Karpas-422 (cell line): Measurements from ENCODE around the gene TMC6. TPM values are rescaled to one million over a fixed set of nuclear protein-coding genes. Genes with fewer than 3 reads are reported as not detected.
"Not testable (repeated sequence)": the region's sequence is repeated elsewhere in the genome, so short reads cannot be mapped to it uniquely, and the experiment has no call there.

Source experiments
- DNase-seq: peaks from one replicate; pipeline ENCODE4 v3.0.0-alpha.2; 2015
- H2AFZ ChIP-seq: fragments of 200-600 bp; sonication (generic); 2 replicates; pipeline ENCODE4 v1.6.1; 2014; ENCODE audit warnings: antibody characterized with exemption, low read length, mixed read lengths
- H3K27ac ChIP-seq: fragments of 200-600 bp; sonication (generic); 2 replicates; pipeline ENCODE4 v1.5.1; 2014; ENCODE audit warnings: mild to moderate bottlenecking, low read length, moderate library complexity
- H3K27me3 ChIP-seq: fragments of 200-600 bp; sonication (generic); 2 replicates; pipeline ENCODE4 v1.6.1; 2014; ENCODE audit warnings: low read length, mixed read lengths
- H3K36me3 ChIP-seq: fragments of 200-600 bp; sonication (generic); 2 replicates; pipeline ENCODE4 v1.6.1; 2014; ENCODE audit warnings: low read length, mixed read lengths; ENCODE audit not compliant: insufficient read depth
- H3K4me1 ChIP-seq: fragments of 200-600 bp; sonication (generic); 2 replicates; pipeline ENCODE4 v1.6.1; 2014; ENCODE audit warnings: mild to moderate bottlenecking, low read length, mixed read lengths
- H3K4me2 ChIP-seq: fragments of 200-600 bp; sonication (generic); 2 replicates; pipeline ENCODE4 v1.6.1; 2014; ENCODE audit warnings: low read length, low read depth, mild to moderate bottlenecking; ENCODE audit not compliant: poor library complexity, severe bottlenecking
- H3K4me3 ChIP-seq: fragments of 200-600 bp; sonication (generic); 2 replicates; pipeline ENCODE4 v1.5.1; 2014; ENCODE audit warnings: mild to moderate bottlenecking, antibody characterized with exemption, low read length, mixed read lengths
- H3K79me2 ChIP-seq: fragments of 200-600 bp; sonication (generic); 2 replicates; pipeline ENCODE4 v1.6.1; 2014; ENCODE audit warnings: mild to moderate bottlenecking, low read length, mixed read lengths
- H3K9ac ChIP-seq: fragments of 200-600 bp; sonication (generic); 2 replicates; pipeline ENCODE4 v1.6.0; 2014; ENCODE audit warnings: low read length
- H3K9me2 ChIP-seq: fragments of 200-600 bp; sonication (generic), shearing (Covaris generic); replicated peaks from 2 replicates; pipeline ENCODE4 v1.6.0; 2014; ENCODE audit warnings: mild to moderate bottlenecking, low read length, moderate library complexity; ENCODE audit not compliant: insufficient read depth
- H3K9me3 ChIP-seq: fragments of 300-700, 200-600 bp; sonication (generic); 2 replicates; pipeline ENCODE4 v1.6.1; 2014; ENCODE audit warnings: low read length, mixed read lengths
- H4K20me1 ChIP-seq: fragments of 200-600 bp; sonication (generic); 2 replicates; pipeline ENCODE4 v1.6.1; 2014; ENCODE audit warnings: mild to moderate bottlenecking, antibody characterized with exemption, low read length, low read depth; ENCODE audit not compliant: insufficient read depth
- total RNA-seq: library from RNA; depleted of rRNA; stranded (reverse); fragments of >200 nt; shearing (Covaris generic); gene quantifications from 2 replicates; pipeline ENCODE4 v1.2.3, GENCODE V29; 2014; ENCODE audit warnings: low replicate concordance

The TMC6 gene
- total RNA-seq, 1 experiment from 2014 or later: 70.7 TPM

DNA sequence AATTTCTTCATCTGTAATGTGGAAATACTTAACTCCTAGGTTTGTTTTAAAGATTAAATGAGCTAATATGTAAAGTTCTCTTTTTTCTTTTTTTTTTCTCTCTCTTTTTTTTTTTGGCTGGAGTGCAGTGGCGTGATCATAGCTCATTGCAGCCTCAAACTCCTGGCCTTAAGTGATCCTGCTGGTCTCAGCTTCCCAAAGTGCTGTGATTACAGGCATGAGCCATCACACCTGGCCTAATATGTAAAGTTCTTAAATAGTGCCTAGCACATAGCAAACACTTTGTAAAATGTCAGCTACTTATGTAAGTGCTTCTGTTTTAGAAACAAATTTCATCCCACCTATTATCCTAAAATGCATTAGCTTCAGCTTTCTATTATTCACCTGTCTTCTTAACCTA, 40.0 kb downstream of the TMC6 start:
- H3K79me2 ChIP-seq: no peaks in the 10 kb centered on the region
- H3K4me2 ChIP-seq: no peak overlapping the region
- no peaks in the 10 kb centered on the region for H3K9me3 ChIP-seq
- no peaks in the 10 kb centered on the region for H3K36me3 ChIP-seq
- H3K4me3 ChIP-seq: no peak overlapping the region
- no peaks in the 10 kb centered on the region for H3K9me2 ChIP-seq
- no peak overlapping the region for H2AFZ ChIP-seq
- no peaks in the 10 kb centered on the region for H4K20me1 ChIP-seq
- H3K27ac ChIP-seq: no peak overlapping the region
- no peaks in the 10 kb centered on the region for H3K27me3 ChIP-seq
- H3K4me1 ChIP-seq: no peaks in the 10 kb centered on the region
- DNase-seq: no peak
- no peak overlapping the region for H3K9ac ChIP-seq

DNA sequence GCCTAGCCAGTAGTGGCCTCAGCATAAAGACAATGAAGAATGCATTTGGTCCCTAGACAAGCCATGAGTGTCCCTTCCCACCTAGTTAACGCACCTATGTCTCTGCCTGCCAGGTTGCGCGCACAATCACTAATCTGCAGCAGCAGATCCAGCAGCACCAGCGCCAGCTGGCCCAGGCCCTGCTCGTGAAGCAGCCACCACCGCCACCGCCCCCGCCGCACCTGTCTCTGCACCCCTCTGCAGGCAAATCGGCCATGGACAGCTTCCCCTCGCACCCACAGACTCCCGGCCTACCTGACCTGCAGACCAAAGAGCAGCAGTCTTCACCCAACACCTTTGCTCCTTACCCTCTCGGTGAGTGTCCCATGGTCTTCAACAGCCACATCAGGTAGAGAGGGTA, 41.8 kb downstream of the TMC6 start:
- no peak overlapping the region for H3K27ac ChIP-seq
- no peaks in the 10 kb centered on the region for H4K20me1 ChIP-seq
- H3K4me1 ChIP-seq: no peaks in the 10 kb centered on the region
- no peak overlapping the region for H2AFZ ChIP-seq
- H3K79me2 ChIP-seq: no peaks in the 10 kb centered on the region
- H3K9me2 ChIP-seq: no peaks in the 10 kb centered on the region
- H3K36me3 ChIP-seq: no peaks in the 10 kb centered on the region
- H3K9ac ChIP-seq: no peak overlapping the region
- H3K4me2 ChIP-seq: no peak overlapping the region
- H3K4me3 ChIP-seq: no peak overlapping the region
- no peaks in the 10 kb centered on the region for H3K27me3 ChIP-seq
- DNase-seq: no peak
- H3K9me3 ChIP-seq: no peaks in the 10 kb centered on the region

GRCh38 chr17:78082988-78083387, 45.6 kb downstream of the TMC6 start:
- Histone ChIP-seq H3K4me3 (no peak overlapping the region), H3K9me3 (no peaks in the 10 kb centered on the region), H3K9ac (no peak overlapping the region), H3K36me3 (no peaks in the 10 kb centered on the region), H4K20me1 (no peaks in the 10 kb centered on the region), H3K4me1 (no peaks in the 10 kb centered on the region), H3K4me2 (no peak overlapping the region), H3K9me2 (no peaks in the 10 kb centered on the region), H3K79me2 (no peaks in the 10 kb centered on the region), H3K27me3 (no peaks in the 10 kb centered on the region), H2AFZ (no peak overlapping the region), H3K27ac (no peak overlapping the region)
- DNase-seq: no peak

DNA sequence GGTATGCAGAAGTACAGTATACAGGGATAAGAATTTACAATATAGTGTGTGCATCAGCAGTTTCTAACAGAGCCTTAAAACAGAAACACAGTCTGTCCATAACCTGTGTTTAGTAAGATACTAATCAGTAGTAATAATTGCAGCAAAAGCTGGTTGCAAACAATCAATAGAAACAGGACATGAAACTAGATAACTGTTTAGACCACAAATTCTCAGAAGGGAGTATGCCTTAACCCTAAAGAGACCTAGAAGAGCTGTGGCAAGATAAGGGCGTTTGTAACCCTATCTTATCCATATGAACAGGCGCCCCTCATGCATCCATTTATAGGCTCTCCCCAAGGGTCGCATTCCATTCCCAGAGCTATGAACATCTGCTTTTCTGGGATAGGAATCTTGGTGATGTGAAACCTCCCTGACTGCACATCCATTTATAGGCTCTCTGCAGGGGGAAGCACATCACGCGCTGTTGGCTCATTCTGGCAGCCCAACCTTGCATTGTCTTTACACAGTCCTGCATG, 46.1 kb downstream of the TMC6 start:
- not testable (repeated sequence) for H3K27ac ChIP-seq, H3K9me3 ChIP-seq, H4K20me1 ChIP-seq, H3K27me3 ChIP-seq, H3K79me2 ChIP-seq, DNase-seq, H3K9ac ChIP-seq, H3K4me3 ChIP-seq, H2AFZ ChIP-seq, H3K4me2 ChIP-seq, H3K4me1 ChIP-seq, H3K9me2 ChIP-seq, H3K36me3 ChIP-seq

GRCh38 chr17:78081551-78081950, 47.0 kb downstream of the TMC6 start:
- Histone ChIP-seq H3K27me3 (no peaks in the 10 kb centered on the region), H3K4me1 (no peaks in the 10 kb centered on the region), H3K4me2 (no peak overlapping the region), H3K9me2 (no peaks in the 10 kb centered on the region), H3K9ac (no peak overlapping the region), H3K4me3 (no peak overlapping the region), H2AFZ (no peak overlapping the region), H3K36me3 (no peaks in the 10 kb centered on the region), H3K9me3 (no peaks in the 10 kb centered on the region), H3K27ac (no peak overlapping the region), H3K79me2 (no peaks in the 10 kb centered on the region), H4K20me1 (no peaks in the 10 kb centered on the region)
- no peak for DNase-seq

DNA sequence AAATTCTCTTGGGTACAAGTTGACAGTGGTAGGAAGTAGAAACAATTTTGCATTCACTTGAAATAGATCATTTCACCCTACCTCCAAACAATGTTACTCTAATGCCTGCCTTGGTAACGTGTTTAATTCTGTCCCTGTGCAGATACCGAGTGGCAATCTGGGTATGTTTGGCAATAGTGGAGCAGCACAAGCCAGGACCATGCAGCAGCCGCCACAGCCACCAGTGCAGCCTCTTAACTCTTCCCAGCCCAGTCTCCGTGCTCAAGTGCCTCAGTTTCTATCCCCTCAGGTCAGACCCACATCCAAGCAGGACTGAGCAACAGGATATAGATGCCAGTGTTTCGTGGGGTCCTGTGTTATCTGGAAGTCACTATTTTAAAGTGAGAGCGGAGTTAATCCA, 49.3 kb downstream of the TMC6 start:
- H3K36me3 ChIP-seq: no peaks in the 10 kb centered on the region
- no peak overlapping the region for H2AFZ ChIP-seq
- H3K27ac ChIP-seq: no peak overlapping the region
- no peaks in the 10 kb centered on the region for H3K4me1 ChIP-seq
- H3K79me2 ChIP-seq: no peaks in the 10 kb centered on the region
- no peaks in the 10 kb centered on the region for H3K9me2 ChIP-seq
- H4K20me1 ChIP-seq: no peaks in the 10 kb centered on the region
- H3K9ac ChIP-seq: no peak overlapping the region
- no peak overlapping the region for H3K4me3 ChIP-seq
- DNase-seq: no peak
- no peaks in the 10 kb centered on the region for H3K9me3 ChIP-seq
- no peaks in the 10 kb centered on the region for H3K27me3 ChIP-seq
- H3K4me2 ChIP-seq: no peak overlapping the region

GRCh38 chr17:78075545-78075944, 53.0 kb downstream of the TMC6 start:
- no peaks in the 10 kb centered on the region for H3K4me1 ChIP-seq
- no peaks in the 10 kb centered on the region for H3K9me3 ChIP-seq
- no peaks in the 10 kb centered on the region for H3K79me2 ChIP-seq
- H2AFZ ChIP-seq: no peak overlapping the region
- no peak for DNase-seq
- no peak overlapping the region for H3K4me2 ChIP-seq
- H3K27ac ChIP-seq: no peak overlapping the region
- no peaks in the 10 kb centered on the region for H4K20me1 ChIP-seq
- H3K9ac ChIP-seq: no peak overlapping the region
- no peaks in the 10 kb centered on the region for H3K9me2 ChIP-seq
- no peaks in the 10 kb centered on the region for H3K27me3 ChIP-seq
- H3K4me3 ChIP-seq: no peak overlapping the region
- no peaks in the 10 kb centered on the region for H3K36me3 ChIP-seq

- H3K27me3 ChIP-seq: no peaks in the 10 kb centered on the region
- H3K79me2 ChIP-seq: no peaks in the 10 kb centered on the region
- no peaks in the 10 kb centered on the region for H3K9me2 ChIP-seq
- H3K4me1 ChIP-seq: peaks cover 2% of the 10 kb centered on the region; the same call in 1 of the 2 replicates
- no peaks in the 10 kb centered on the region for H3K36me3 ChIP-seq
- H4K20me1 ChIP-seq: no peaks in the 10 kb centered on the region
- no peak overlapping the region for H3K4me2 ChIP-seq
- no peak overlapping the region for H2AFZ ChIP-seq
- no peak overlapping the region for H3K4me3 ChIP-seq
- DNase-seq: peak; percentile 27
- no peak overlapping the region for H3K9ac ChIP-seq
- no peaks in the 10 kb centered on the region for H3K9me3 ChIP-seq
- no peak overlapping the region for H3K27ac ChIP-seq
These were observed 53.5 kb downstream of the TMC6 start for GRCh38 chr17:78075011-78075410.

DNA sequence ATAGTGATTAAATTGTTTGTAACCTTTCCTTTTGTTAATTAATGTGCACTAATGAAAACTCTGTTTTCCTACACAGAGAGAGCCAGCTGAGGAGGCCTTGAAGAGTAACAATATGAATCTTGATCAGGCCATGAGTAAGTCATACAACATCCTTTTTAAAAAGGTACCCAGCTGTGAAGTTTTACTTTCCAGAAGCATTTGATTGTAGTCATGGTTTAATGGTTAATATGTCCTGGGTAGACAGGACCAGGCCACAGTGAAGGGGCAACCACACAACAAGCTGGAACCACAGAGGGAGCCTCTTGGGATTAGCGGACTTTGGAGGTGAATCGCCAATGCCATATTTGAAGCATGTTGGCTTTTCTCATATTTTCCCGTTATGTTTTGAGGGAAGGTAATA, 55.6 kb downstream of the TMC6 start:
- no peaks in the 10 kb centered on the region for H3K79me2 ChIP-seq
- H2AFZ ChIP-seq: no peak overlapping the region
- no peak overlapping the region for H3K4me2 ChIP-seq
- H3K9me2 ChIP-seq: no peaks in the 10 kb centered on the region
- H3K27me3 ChIP-seq: no peaks in the 10 kb centered on the region
- DNase-seq: no peak
- peaks cover 12% of the 10 kb centered on the region for H3K4me1 ChIP-seq
- H3K4me3 ChIP-seq: no peak overlapping the region
- H4K20me1 ChIP-seq: no peaks in the 10 kb centered on the region
- no peak overlapping the region for H3K9ac ChIP-seq
- no peak overlapping the region for H3K27ac ChIP-seq
- no peaks in the 10 kb centered on the region for H3K36me3 ChIP-seq
- no peaks in the 10 kb centered on the region for H3K9me3 ChIP-seq
